OCI-LY1 (cell line): ENCODE measurements around the gene PCSK5.

ENCODE experiments used
- CTCF ChIP-seq: fragments of 200-600 bp; sonication (generic), shearing (Covaris generic); IDR thresholded peaks from 2 replicates; pipeline ENCODE4 v1.5.1; 2017; ENCODE audit warnings: mild to moderate bottlenecking, antibody characterized with exemption, low read length, moderate library complexity, mixed read lengths
- EZH2 ChIP-seq: fragments of 200-600 bp; sonication (generic), shearing (Covaris generic); IDR thresholded peaks from 2 replicates; pipeline ENCODE4 v1.8.0; 2017; ENCODE audit warnings: borderline replicate concordance, mixed run types, mild to moderate bottlenecking, antibody characterized with exemption, low read length, moderate library complexity, mixed read lengths

DNA sequence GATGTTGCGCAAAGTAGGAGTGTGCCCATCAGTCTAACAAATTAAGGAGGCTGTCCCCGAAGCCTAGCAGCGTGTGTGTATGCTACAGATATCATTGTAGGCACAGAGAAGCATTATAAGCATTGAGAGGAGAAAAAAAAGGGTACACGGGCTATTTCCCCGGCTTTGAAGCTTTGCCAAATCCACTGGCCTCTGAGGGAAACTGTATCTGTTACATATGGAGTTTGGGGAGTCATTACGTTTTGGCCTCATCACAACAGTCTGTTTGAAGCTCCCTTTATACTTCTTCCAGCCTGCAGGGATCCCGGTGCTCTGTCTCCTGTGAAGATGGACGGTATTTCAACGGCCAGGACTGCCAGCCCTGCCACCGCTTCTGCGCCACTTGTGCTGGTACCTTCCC, 297.8 kb downstream of the PCSK5 start:
- TF ChIP-seq CTCF (no peak), EZH2 (no peak)
